NOMO-1 treated with DMSO at 0.1 percent for 48 hours (cell line): Measurements from ENCODE around the gene COL5A1.

Source experiments
- DNase-seq: peaks from one replicate; lab custom pipeline; 2025; ENCODE audit not compliant: unreplicated experiment; lab: John Stamatoyannopoulos, UW

The COL5A1 gene

GRCh38 chr9:134625361-134626068 is 16.1 kb upstream of the COL5A1 start:
- peak; percentile 57 for DNase-seq

DNA sequence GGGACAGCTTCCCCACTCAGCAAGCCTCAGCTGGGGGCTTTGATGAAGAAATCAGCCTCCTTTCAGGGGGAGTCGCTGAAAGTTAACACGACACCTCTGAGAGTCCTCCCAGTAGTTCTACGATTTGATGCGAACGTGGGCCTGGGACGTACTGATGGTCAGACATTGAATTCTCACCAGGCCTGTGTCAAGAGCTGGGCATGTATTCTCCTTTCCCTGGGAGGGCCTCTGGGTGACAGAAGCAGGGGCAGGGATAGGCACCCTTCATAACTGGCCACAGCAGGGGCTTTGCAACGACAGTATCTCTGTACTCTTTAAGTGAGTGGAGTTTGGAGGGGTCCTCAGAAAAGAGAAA is 15.6 kb upstream of the COL5A1 start:
- DNase-seq = no peak

GRCh38 chr9:134626571-134627416 is 14.8 kb upstream of the COL5A1 start:
- DNase-seq = no peak

DNA sequence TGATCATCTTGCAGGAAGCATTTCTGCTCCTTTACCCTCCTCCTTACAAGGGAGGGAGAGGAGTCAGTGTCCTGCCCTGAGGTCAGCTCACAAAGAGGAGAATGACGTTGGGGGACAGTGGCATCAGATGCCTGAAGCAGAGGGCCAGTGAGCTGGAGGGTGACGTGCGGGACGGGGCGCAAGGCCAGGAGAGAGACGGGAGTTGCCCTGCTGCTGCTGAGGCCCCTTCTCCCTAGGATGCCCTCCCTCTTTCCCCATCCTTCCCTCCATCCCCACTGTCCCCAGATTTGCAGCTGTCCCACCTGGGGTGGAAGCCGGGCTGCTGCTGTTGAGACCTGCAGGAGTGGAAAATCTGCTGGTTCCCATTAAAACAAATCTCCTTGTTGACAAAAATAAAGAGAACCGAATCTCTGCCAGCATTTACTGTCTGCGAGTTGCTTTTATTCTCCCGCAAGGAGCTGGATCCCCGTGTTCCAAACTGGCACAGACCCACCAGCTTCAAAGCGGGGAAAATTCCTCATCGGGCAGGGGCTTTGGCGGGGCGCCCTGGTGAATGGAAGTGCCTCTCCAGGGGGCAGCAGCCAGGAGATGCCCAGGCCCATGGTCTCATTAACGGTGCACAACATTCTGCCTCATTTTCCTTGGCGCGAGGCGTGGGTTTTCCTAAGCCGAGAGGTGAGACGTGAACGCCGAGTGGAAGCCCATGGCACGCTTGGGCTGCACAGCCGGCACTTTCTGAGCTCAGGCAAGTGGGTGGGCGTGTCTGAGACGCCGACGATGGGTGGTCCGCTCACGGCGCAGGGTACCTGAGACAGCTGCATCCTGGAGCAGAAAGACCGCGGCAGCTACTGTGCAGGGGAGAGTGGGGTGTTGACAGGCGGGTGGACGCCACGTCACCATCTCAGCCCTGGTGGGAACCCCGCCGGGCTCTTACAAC is 13.9 kb upstream of the COL5A1 start:
- DNase-seq = no peak

DNA sequence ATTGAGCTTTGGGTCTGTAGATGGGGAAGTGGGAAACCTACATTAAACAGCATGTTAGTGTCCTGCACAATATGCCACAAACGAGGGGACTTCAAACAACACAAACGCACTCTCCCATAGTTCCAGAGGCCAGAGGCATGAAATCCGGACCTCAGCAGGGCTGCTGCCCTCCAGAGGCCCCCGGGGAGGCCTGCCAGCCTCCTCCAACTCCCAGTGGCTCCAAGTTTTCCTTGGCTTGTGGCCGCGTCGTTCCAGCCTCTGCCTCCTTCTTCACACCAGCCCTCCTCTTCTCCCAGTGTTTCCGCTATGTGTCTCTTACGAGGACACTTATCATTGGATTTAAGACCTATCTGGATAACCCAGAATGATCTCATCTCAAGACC is 13.3 kb upstream of the COL5A1 start:
- peak; percentile 72 for DNase-seq

- no peak for DNase-seq
Measured at GRCh38 chr9:134629061-134629585, 12.5 kb upstream of the COL5A1 start.

DNA sequence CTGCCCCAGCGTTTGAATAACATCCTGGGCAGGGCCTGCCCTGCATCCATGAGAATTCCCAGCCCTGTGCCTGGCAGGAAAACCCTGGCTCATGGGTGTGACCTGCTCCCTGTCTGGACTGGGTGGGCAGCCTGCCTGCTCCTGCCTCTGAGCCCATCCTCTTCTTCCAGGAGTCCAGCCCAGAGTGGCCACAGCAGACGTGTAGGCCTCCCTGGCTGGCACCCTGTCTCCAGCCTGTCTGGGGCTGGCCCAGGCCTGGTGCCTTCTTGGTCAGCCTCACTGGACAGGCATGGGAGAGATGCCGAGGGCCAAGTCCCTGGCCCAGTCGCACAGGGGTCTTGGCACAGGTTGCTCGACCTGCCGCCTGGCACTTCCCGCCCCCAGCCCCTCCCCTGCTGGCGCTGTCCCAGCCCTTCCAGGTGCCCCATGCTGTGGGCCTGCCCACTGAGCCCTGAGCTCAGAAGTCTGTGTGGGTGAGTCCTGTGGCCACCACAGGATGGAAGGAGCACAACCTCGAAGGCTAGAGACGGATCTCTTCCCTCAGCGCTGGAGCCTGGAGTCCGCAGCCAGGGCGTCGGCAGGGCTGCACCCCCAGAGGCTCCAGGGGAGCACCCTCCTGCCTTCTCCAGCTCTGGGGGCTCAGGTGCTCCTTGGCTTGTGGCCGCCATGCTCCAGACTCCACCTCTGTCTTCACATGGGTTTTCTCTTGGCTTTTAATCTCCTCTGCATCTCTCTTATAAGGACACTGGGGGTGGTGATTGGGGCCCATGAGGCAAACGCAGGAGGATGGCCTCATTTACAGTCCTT is 11.8 kb upstream of the COL5A1 start:
- DNase-seq = no peak

GRCh38 chr9:134630393-134630790 is 11.2 kb upstream of the COL5A1 start:
- DNase-seq = no peak

DNA sequence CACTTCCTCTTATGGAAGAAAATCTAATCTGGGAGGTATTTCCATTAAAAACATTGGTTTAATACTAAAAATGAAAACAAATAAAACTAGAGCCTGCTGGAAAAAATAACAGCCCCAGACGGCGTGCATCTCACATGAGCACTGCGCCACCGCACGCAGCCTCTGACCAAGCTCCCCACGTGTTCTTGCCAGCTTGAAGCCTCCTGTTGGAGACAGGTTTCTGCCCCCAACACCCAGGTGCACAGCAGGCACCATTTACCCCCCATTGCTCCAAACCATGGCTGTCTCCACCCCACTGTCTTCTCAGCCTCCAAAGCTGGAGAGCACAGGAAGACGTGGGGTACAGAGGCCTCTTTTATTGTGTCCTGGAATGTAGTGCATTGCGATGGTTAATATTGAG is 10.7 kb upstream of the COL5A1 start:
- peak; percentile 45 for DNase-seq

DNA sequence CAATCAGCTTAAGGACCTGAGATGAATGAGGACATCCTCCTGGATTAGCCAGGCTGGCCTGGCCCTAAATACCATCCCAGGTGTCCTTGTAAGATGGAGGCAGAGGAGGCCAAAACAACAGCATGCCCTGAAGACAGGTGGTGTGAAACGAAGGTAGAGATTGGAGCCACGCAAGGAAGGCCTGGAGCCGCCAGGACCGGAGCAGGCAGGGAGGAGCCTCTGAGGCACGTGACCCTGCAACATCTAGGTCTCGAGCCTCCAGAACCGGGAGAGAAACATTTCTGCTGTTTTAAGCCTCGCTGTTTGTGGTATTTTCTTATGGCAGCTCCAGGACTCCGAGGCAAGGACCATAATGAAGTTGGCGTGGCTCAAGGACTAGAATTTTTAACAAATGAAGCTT is 9.7 kb upstream of the COL5A1 start:
- DNase-seq = no peak

DNA sequence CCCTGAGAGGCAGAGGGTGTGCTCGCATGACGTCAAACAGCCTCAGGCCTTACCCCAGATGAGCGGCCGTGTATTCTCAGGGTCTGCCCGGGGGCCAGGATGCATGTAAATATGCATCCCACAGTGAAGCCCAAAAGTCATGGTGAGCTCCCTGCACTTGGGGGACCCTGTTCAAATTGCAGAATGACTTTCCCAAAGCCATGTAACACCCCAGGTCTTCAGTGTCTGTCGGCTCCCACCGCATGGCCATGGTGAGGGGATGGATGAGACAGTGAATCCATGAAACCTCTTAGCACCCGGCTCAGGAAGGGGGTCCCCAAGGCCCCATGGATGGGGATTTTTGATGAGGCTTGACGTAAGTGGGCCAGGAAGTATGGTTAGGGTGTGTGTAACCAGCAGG is 9.3 kb upstream of the COL5A1 start:
- DNase-seq = no peak

- DNase-seq = no peak
Measured at GRCh38 chr9:134633362-134634142, 8.1 kb upstream of the COL5A1 start.

DNA sequence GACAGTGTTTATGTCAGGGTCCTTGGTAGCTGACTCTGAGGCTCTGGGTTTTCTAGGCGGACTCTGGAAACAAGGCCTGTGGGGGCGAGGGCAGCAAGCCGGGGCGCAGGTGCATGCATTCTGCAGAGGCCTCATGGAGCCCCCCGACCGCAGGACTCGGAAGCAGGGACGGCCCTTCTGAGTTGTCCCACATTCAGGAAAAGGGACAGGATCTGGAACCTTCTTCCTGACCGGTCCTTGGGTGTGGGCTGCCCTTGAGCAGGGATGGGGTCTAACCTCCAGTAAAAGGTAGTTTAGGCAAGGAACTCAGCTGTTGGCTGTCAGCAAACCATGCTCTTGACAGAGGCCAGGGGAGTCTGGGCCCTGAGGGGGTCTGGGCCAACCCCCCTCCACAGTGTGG is 7.4 kb upstream of the COL5A1 start:
- DNase-seq = no peak

DNA sequence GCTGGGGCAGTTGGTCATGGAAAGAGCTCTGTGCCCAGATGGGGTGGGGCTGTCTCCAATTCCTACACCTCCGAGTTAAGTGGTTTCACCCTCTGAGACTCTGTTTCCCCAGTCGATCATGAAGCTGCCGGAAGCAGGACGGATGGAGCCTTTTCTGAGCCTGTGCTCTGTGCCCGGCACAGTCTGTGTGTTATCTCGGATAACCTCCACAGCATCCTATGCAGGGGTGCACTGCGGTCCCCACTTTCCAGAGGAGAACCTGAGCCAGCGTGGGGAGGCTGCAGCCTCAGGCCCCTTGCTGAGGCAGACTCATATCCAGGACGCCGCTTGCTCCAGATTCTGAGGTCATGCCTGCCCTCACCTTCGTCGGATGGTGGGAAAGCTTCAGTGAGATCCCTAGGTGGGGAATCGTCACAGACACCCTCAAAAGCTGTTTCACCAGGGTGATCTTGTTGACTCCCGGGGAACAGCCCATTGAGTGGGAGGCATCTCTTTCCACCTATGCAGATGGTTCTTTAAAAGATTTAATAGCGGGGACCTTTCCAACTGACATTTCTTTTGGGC is 6.9 kb upstream of the COL5A1 start:
- DNase-seq = no peak

- DNase-seq = no peak
Measured at GRCh38 chr9:134635351-134636148, 6.1 kb upstream of the COL5A1 start.

GRCh38 chr9:134636149-134636507 is 5.5 kb upstream of the COL5A1 start:
- no peak for DNase-seq

- no peak for DNase-seq
Measured at GRCh38 chr9:134637241-134637640, 4.4 kb upstream of the COL5A1 start.

GRCh38 chr9:134637696-134638501 is 3.7 kb upstream of the COL5A1 start:
- no peak for DNase-seq
